HG03196 (cell line): ENCODE measurements around the gene GHRL.
"Not testable (repeated sequence)": the region's sequence is repeated elsewhere in the genome, so short reads cannot be mapped to it uniquely, and the experiment has no call there.

Source experiments
- ATAC-seq: cut with Tn5 transposase; IDR thresholded peaks from one replicate; pipeline ENCODE4 v1.9.1; 2021; ENCODE audit not compliant: unreplicated experiment

GHRL gene

DNA sequence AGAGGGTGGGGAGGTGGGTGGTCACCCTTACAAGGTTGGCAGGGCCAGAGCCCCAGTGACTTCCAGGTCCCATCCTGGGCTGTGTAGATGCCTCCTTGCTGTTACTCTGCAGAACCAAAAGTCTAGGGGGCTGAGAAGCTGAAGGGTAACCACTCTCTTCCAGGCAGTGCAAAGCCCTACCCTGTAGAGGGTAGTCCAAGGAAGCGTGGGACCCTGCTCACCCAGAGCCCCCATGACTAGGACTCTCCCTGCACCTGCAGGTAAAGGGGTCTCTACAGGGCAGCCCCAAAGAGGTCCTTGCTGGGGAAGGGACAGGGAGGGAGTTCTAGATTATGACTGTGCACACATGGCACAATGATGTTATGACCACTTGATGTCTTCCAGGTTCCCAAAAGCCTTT, 14.2 kb downstream of the GHRL start:
- ATAC-seq, result no peak

DNA sequence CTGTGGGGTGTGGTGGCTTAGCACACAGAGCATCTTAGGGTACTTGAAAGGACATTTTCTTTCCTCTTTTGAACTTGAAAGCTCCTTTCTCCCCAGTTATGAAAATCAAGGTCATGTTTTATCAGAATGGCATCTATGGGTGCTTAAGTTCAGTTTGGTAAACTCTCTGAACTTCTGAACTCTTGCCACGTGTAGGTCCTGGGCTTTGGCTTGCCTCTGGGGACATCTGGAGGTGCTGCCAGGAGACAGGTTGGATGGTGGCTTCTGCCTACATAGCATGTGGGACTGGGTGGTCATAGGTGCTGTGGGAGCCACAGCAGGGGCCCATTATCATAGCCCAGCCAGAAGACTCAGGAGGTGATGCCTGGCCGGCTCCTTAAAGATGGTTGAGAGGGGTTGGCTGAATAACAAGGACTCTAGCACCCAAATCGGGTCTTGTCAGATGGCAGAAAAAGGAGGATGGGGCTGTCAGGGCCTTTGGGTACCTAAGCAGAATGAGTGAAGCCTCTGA, 15.6 kb downstream of the GHRL start:
- ATAC-seq, result no peak

DNA sequence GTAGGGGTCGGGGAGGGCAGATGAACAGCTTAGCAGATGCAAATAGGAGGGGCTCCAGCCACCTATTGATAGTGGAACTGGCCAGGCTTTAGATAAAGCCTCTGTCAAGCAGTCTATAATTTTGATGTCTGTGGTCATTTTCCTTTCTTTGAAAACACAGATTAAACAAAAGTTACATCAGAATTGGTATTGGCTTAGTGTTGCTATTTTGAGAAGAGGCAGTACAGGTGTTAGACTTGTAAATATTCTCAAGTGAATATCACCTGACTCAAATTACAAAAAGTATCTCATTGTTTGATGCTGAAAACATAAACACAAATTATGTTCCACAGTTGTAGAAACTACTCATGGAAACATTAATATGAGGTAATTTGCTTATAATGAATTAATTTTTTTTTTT, 18.1 kb downstream of the GHRL start:
- ATAC-seq, result no peak

DNA sequence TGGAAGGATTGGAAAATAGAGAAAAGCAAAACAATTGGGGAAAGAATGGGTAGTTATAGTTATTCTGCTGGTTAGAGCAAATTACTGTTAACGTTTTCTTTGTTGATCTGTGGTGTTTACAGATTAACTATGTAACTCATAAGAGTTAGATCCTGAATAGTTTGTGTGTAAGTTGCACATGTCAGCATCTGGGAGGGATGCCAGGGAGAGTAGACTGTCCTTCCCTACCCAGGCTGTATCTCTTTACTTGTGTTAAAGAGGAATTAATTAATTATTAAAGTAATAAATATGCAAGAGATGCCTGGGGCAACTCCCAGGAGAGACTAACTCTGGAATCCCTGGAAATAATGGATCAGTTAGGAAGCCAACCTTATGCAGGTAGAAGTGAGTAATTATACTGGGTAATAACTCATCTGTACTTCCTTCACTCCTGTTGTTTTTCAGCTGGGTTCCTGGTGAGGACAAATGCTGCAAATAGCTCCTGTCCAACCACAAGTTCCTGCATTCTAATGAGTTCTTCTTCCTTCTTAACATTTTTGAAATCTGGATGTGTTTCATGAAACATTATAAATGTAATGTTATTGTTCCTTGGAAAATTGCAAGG, 18.9 kb downstream of the GHRL start:
- no peak for ATAC-seq

DNA sequence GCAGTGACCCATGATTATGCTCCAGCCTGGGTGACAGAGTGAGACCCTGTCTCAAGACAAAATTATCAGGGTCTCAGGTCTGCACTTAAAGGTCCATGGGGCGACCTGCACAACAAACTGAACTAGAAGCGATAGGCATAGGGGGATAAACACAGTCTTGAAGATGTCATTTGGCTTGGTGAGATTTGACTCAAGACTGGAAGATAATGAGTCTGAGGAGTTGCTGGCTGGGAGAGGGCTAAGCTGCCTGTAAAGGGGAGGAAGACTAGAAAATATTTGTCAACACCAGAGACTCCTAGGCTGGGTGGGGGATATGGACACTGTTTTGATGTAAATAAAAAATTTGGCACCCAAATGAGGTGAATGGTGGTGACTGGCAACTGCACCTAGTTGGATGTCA, 19.8 kb downstream of the GHRL start:
- no peak for ATAC-seq

DNA sequence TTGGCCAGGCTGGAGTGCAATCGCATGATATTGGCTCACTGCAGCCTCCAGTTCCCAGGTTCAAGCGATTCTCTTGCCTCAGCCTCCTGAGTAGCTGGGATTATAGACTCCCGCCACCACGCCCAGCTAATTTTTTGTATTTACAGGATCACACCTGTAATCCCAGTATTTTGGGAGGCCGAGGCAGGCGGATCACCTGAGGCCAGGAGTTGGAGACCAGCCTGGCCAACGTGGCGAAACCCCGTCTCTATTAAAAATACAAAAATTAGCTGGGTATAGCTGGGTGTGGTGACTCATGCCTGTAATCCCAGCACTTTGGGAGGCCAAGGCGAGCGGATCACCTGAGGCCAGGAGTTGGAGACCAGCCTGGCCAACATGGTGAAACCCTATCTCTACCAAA, 20.3 kb downstream of the GHRL start:
- not testable (repeated sequence) for ATAC-seq

DNA sequence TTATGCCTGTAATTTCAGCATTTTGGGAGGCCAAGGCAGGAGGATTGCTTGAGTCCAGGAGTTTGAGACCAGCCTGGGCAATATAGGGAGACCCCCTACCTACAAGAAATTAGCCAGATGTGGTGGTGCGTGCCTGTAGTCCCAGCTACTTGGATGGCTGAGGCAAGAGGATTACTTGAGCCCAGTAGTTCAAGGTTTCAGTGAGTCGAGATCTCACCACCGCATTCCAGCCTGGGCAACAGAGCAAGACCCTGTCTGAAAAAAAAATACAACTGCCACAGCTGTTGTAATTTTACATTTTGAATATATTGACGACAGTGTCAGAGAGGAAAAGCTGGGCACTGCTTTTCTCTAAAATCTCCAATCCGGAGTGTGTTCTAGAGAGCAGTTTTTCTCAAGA, 23.3 kb downstream of the GHRL start:
- no peak for ATAC-seq

DNA sequence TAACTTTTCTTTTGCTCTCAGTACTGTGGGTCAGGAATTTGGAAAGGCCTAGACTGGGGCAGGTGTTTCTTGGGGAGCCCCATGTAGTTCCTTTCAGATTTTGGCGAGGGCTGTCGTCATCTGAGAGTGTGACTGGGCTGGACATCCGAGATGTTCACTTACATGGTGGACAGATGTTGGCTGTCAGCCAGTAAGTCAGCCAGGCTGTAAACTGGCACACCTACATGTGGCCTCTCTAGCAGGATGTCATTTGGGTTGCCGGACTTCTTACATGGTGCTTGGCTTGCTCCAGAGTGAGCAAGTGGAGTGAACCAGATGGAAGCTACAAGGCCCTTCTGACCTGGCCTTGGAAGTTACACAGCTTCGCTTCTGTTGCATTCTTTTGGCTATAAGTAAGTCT, 23.8 kb downstream of the GHRL start:
- no peak for ATAC-seq

DNA sequence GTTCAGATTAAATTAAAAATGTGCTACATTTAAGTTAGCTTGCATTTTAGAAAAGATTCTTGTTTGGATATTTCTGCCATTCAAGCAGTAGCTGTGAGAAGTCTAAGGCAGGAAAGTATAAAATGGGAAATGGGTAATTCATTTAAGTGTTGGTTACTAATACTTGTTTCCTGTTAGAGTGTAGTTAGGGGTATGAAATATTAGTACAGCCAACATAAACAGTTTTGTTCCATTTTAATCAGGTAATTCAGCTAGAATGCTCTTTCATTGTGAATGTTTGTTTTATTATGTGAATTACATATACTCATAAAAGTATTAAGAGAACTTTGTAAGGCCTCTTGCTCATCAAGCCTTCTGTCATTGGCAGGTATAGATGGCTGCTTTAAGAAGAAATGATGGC, 24.6 kb downstream of the GHRL start:
- ATAC-seq, result no peak

DNA sequence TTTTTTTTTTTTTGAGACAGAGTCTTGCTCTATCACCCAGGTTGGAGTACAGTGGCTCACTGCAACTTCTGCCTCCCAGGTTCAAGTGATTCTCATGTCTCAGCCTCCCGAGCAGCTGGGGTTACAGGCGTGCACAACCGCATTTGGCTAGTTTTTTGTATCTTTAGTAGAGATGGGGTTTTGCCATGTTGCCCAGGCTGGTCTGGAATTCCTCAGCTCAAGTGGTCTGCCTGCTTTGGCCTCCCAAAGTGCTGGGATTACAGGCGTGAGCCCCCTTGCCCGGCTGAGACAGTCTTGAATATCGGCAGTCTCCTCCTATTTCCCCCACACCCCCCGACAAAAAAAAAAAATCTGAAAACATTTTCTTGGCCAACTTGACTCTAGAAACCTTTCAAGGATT, 25.8 kb downstream of the GHRL start:
- ATAC-seq, result not testable (repeated sequence)

DNA sequence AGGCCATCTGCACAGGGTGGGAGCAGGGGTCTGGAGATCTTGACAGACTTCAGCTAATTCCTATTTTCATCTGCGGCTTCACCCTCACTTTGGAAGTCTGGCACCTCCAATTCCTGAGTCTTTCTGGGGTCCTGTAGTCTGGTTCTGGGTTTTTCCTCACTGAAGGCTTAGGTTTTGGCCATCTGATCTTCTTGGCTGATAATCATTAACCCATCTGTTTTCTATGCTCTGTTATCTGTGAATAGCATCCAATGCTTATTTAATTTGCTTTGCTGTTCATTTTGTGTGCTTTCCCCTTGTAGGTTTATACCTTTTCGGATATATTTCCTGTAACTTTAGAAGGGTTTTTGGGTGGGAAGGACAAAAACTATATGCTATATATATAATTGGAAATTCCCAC, 26.9 kb downstream of the GHRL start:
- ATAC-seq, result no peak

DNA sequence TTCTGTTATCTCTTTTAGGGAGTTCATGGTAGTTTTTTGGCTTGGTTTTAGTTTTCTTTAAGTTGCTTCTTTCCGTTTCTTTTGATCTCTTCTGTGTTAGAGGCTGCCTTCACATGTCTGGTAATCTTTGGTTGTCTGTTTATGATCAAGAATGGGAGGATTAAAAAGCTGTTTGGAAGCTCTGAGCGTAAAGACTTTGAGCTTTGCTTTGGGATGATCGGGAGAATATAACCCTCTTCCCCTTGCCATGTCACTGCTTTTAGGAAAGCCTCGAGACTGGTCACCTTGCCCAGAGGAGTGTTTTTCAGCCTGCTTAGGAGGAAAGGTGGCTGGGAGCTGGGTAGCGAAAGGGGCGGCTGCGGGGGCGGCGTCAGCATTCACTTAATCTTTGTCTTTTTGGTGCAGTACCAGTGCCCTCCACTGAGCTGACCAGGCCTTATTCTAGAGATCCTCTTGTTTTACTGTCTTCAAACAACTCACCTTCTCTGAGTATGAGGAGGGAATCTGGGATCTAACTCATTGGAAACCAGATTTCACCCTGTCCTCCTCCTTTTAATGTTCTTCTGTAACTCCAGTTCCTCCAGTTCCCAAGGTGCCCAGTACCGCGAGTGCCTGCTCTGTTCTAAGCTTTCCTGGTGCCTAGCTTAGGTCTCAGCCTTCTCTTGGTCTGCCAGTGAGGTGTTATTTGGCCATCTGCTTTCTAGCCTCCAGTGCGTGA, 28.9 kb downstream of the GHRL start:
- no peak for ATAC-seq

DNA sequence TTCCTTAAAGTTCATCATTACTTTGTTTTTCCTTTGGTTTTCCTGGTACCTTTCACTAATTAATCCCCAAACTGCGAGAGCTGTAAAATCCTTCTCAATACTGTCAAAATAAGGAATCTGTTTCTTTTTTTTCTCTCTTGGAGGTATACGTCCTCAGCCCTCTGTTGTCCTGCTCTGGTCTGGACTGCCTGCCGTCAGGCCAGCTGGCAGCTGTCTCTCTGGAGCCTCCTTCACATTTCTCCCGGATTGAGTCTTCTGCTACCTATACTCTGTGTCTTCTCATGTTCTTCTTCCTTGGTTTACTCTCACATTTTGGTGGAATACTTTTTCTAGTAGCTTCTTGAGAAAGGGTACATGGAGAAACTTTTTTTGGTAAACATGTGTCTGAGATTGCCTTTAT, 30.7 kb downstream of the GHRL start:
- no peak for ATAC-seq

DNA sequence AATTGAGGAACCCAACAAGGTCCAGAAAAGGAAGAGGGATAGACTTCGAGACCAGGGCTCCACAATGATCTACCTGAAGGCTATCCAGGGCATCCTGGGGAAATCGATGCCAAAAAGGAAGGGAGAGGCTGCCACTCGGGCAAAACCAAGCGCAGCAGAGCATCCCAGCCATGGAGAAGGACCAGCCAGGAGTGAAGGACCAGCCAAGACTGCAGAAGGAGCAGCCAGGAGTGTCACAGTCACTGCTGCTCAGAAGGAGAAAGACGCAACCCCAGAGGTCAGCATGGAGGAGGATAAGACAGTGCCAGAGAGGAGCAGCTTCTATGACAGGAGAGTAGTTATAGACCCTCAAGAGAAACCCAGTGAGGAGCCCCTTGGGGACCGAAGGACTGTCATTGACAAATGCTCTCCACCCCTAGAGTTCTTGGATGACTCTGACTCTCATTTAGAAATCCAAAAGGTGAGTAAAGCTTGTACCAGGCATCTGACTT, 32.5 kb downstream of the GHRL start:
- no peak for ATAC-seq

DNA sequence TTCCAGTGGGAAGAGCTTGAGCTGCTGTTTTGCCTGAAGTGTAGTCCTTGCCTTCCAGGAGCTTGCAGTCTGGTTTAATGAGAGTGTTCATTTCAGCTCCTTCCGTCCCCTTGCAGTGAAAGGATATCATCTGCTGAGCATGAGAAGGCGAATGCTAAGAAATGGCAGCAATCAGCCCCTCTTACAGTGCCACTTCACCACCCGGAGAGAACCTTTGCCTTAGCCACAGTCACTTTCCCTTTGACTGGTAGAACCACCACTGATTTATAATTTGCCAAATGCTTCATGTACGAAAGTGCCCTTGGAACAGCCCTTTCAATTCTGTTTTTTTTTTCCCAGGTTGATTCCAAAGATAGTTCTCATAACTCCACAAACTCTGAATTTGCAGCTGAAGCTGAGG, 32.9 kb downstream of the GHRL start:
- no peak for ATAC-seq

DNA sequence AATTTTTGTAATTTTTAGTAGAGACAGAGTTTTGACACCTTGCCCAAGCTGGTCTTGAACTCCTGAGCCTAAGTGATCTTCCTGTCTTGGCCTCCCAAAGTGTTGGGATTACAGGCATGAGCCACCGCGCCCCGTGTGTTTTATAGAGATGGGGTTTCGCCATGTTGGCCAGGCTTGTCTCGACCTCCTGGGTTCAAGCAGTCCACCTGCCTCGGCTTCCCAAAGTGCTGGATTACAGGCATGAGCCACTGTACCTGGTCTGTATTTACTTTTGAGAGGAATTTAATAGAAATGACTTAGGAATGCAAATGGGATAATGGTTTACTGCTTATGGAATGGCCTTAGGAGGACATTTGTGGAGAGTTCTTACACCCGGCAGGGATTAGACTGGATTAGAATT, 33.7 kb downstream of the GHRL start:
- no peak for ATAC-seq

DNA sequence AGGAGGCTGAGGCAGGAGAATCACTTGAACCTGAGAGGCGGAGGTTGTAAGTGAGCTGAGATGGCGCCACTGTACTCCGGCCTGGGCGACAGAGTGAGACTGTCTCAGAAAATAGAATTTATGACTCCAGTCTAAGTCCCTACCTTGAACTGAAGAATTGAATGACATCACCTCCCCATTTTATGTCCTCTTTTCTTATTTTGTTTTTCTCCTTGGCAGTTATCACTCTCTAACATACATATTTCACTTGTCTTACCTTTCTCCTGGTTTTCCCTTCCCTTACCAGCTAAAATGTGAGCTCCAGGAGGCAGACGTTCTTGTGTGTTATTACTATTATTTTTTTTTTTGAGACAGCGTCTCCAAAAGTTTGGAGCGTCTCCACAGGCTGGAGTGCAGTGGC, 36.9 kb downstream of the GHRL start:
- no peak for ATAC-seq

DNA sequence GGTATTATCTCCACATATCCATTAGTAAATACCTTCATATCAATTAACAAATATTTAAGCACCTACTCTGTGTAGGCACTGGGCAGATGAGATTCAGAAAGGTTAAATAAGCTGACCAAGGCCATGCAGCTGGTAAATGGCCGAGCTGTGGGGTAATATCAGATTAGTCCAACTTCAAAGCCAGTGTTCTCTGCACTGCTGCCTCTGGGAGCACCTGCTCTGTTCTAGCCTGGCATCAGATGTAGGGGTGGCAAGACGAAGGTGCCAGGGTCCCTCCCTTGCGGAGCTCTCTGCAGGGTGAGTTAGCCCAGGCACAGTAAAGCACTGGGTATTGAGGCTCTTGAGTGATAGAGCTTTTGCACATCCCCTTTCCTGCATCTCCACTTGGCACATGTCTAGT, 39.0 kb downstream of the GHRL start:
- ATAC-seq, result no peak

DNA sequence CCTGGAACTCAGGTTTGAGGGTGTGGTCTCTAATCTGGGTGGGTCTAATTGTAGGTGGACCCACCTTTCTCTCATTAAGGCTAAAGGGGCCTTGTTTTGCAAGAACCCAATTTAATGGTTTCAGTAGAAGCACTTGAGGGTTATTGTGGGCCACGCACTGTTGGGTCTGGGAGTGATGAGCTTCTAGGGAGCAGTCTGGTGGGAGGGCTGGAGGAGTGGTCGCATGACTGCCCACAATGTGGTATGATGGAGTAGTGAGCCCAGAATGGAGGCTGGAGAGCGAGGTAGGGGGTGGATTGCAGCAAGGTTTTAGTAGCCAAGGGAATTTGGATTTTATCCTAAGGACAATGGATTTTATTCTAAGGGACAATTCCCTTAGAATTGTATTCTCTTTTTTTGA, 41.7 kb downstream of the GHRL start:
- no peak for ATAC-seq

DNA sequence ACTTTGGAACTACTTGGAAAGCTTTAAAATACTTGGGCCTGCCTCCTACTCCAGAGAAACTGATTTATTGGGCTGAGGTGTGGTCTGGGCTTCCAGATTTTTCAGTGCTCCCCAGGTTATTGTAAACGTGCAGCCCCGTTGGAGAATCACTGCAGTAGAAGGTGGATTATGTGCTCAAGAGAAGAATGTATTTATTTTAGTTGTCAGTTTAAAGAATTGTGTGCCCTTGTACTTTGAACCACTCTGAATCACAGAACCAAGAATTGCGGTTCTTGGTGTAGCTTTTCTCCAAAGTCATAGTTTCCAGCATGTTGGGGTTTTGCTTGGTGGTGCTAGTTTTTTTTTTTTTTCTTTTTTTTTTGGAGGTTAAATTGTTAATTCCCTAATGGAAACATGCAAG, 42.9 kb downstream of the GHRL start:
- no peak for ATAC-seq

DNA sequence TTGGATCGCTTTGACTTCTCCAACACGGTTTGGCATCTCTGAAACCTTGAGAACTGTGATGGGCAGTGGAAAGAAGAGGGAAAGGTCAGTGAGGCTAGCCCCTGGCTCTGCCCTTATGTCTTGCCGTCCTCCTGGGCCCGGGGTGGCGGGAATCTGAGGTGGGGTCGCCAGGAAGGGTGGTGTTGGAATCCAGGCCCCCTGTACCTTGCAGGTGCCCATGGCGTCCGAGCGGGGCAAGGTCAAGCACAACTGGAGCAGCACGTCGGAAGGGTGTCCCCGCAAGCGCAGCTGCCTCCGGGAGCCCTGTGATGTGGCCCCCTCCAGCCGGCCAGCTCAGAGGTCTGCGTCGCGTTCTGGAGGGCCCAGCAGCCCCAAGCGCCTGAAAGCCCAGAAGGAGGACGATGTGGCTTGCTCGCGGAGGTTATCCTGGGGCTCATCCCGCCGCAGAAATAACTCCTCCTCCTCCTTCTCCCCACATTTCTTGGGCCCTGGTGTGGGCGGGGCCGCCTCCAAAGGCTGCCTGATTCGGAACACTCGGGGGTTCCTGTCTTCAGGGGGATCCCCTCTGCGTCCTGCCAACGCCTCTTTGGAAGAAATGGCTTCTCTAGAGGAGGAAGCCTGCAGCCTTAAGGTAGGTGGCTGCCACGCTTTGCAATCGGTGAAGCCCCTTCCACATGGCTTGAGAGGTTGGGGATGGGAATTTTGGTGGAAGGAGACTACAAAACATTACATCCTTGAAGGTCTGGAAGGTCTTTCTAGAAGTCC, 43.6 kb downstream of the GHRL start:
- ATAC-seq, result no peak
